C4-2B (cell line): ENCODE measurements around the gene PTPRN2.
"Not testable (repeated sequence)": the region's sequence is repeated elsewhere in the genome, so short reads cannot be mapped to it uniquely, and the experiment has no call there.

Experiments
- H3K27ac ChIP-seq: fragments of 450-650 bp; 2 replicates; pipeline ENCODE4 v1.5.1; 2017
- ZFX ChIP-seq: fragments of 450-650 bp; IDR thresholded peaks from 2 replicates; pipeline ENCODE4 v1.6.1; 2017
- TF ChIP-seq, protein P1 (sequence below): fragments of 450-650 bp; conservative IDR thresholded peaks from 2 replicates; pipeline ENCODE4 v1.5.1; 2017; ENCODE audit warnings: mild to moderate bottlenecking

Gene PTPRN2

GRCh38 chr7:158048569-158048968, 539.1 kb downstream of the PTPRN2 start:
- TF ChIP-seq, protein P1, sequence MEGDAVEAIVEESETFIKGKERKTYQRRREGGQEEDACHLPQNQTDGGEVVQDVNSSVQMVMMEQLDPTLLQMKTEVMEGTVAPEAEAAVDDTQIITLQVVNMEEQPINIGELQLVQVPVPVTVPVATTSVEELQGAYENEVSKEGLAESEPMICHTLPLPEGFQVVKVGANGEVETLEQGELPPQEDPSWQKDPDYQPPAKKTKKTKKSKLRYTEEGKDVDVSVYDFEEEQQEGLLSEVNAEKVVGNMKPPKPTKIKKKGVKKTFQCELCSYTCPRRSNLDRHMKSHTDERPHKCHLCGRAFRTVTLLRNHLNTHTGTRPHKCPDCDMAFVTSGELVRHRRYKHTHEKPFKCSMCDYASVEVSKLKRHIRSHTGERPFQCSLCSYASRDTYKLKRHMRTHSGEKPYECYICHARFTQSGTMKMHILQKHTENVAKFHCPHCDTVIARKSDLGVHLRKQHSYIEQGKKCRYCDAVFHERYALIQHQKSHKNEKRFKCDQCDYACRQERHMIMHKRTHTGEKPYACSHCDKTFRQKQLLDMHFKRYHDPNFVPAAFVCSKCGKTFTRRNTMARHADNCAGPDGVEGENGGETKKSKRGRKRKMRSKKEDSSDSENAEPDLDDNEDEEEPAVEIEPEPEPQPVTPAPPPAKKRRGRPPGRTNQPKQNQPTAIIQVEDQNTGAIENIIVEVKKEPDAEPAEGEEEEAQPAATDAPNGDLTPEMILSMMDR = no peak
- TF ChIP-seq ZFX = no peak

DNA sequence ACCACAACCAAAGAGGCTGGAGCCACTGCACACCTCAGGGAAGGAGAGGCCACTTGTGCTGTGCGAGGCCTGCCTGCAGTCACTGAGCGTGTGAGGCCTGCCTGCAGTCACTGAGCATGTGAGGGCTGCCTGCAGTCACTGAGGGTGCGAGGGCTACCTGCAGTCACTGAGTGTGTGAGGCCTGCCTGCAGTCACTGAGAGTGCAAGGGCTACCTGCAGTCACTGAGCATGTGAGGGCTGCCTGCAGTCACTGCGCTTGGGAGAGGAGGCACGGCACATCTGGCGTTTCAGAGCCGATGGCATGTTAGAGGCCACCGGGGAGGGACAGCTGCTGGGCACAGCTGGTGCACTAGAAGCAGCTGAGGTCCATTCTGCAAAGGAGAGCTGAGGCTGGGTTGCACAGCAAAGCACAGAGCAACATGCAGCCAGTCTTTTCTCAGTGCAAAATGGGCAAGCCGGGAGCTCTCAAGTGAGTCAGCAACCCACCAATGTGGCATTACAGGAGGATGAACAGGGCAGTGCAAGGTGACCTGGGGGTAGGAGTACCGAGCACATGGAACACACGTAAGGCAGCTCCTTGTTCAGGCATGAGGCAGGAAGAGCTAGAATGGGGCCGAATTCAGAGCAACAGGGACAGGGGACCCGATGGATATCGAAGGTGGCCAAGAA, 540.1 kb downstream of the PTPRN2 start:
- no peak for TF ChIP-seq ZFX
- TF ChIP-seq, protein P1 = no peak

More at GRCh38 chr7:158048569-158048968, 539.1 kb downstream of the PTPRN2 start:
- H3K27ac ChIP-seq = no peak overlapping the region

GRCh38 chr7:158046246-158046645, 541.4 kb downstream of the PTPRN2 start:
- not testable (repeated sequence) for H3K27ac ChIP-seq

More for the DNA sequence above, 540.1 kb downstream of the PTPRN2 start:
- no peak overlapping the region for H3K27ac ChIP-seq

- TF ChIP-seq ZFX = no peak
- TF ChIP-seq, protein P1 = no peak
- no peak overlapping the region for H3K27ac ChIP-seq
Measured at GRCh38 chr7:158044482-158044823, 543.2 kb downstream of the PTPRN2 start.

GRCh38 chr7:158043551-158044481, 543.8 kb downstream of the PTPRN2 start:
- H3K27ac ChIP-seq = no peak overlapping the region
- TF ChIP-seq, protein P1 = no peak
- no peak for TF ChIP-seq ZFX

- no peak overlapping the region for H3K27ac ChIP-seq
- no peak for TF ChIP-seq ZFX
- TF ChIP-seq, protein P1 = no peak
Measured at GRCh38 chr7:158042156-158042880, 545.3 kb downstream of the PTPRN2 start.

GRCh38 chr7:158040199-158040598, 547.4 kb downstream of the PTPRN2 start:
- no peak overlapping the region for H3K27ac ChIP-seq
- TF ChIP-seq, protein P1 = no peak
- TF ChIP-seq ZFX = no peak
